ENCODE results near the gene HRH2.

HRH2 gene

GRCh38 chr5:175737481-175737880 lies 79.6 kb downstream of the HRH2 start:
- no peaks in the 10 kb centered on the region for H3K27me3 ChIP-seq (ENCODE audit: control insufficient read depth, insufficient read depth, low read length)
- H3K36me3 ChIP-seq (ENCODE audit: insufficient read depth, low read length) = no peaks in the 10 kb centered on the region
- no peaks in the 10 kb centered on the region for H3K4me1 ChIP-seq (ENCODE audit: control insufficient read depth, insufficient read depth, low read length)
- H3K4me3 ChIP-seq (ENCODE audit: low read length) = no peak overlapping the region
- H3K4me2 ChIP-seq (ENCODE audit: low read length) = no peak overlapping the region
- no peaks in the 10 kb centered on the region for H3K9me3 ChIP-seq (replicated peaks; ENCODE audit: low read length)
- no peak overlapping the region for H3K9ac ChIP-seq (ENCODE audit: low read depth, low read length)

GRCh38 chr5:175738126-175738525 lies 80.3 kb downstream of the HRH2 start:
- H3K9me3 ChIP-seq (replicated peaks; ENCODE audit: low read length) = no peaks in the 10 kb centered on the region
- H3K36me3 ChIP-seq (ENCODE audit: insufficient read depth, low read length) = no peaks in the 10 kb centered on the region
- H3K27me3 ChIP-seq (ENCODE audit: control insufficient read depth, insufficient read depth, low read length) = no peaks in the 10 kb centered on the region
- no peak overlapping the region for H3K4me3 ChIP-seq (ENCODE audit: low read length)
- no peak overlapping the region for H3K4me2 ChIP-seq (ENCODE audit: low read length)
- H3K9ac ChIP-seq (ENCODE audit: low read depth, low read length) = no peak overlapping the region
- H3K4me1 ChIP-seq (ENCODE audit: control insufficient read depth, insufficient read depth, low read length) = no peaks in the 10 kb centered on the region

GRCh38 chr5:175738602-175739133 lies 80.8 kb downstream of the HRH2 start:
- H3K9ac ChIP-seq (ENCODE audit: low read depth, low read length) = no peak overlapping the region
- H3K27me3 ChIP-seq (ENCODE audit: control insufficient read depth, insufficient read depth, low read length) = no peaks in the 10 kb centered on the region
- H3K4me2 ChIP-seq (ENCODE audit: low read length) = no peak overlapping the region
- H3K4me3 ChIP-seq (ENCODE audit: low read length) = no peak overlapping the region
- no peaks in the 10 kb centered on the region for H3K4me1 ChIP-seq (ENCODE audit: control insufficient read depth, insufficient read depth, low read length)
- H3K9me3 ChIP-seq (replicated peaks; ENCODE audit: low read length) = no peaks in the 10 kb centered on the region
- no peaks in the 10 kb centered on the region for H3K36me3 ChIP-seq (ENCODE audit: insufficient read depth, low read length)

GRCh38 chr5:175740014-175740413 lies 82.1 kb downstream of the HRH2 start:
- no peak overlapping the region for H3K4me2 ChIP-seq (ENCODE audit: low read length)
- H3K27me3 ChIP-seq (ENCODE audit: control insufficient read depth, insufficient read depth, low read length) = no peaks in the 10 kb centered on the region
- H3K9ac ChIP-seq (ENCODE audit: low read depth, low read length) = no peak overlapping the region
- no peaks in the 10 kb centered on the region for H3K4me1 ChIP-seq (ENCODE audit: control insufficient read depth, insufficient read depth, low read length)
- no peaks in the 10 kb centered on the region for H3K9me3 ChIP-seq (replicated peaks; ENCODE audit: low read length)
- no peaks in the 10 kb centered on the region for H3K36me3 ChIP-seq (ENCODE audit: insufficient read depth, low read length)
- no peak overlapping the region for H3K4me3 ChIP-seq (ENCODE audit: low read length)

- H3K9ac ChIP-seq (ENCODE audit: low read depth, low read length) = no peak overlapping the region
- no peaks in the 10 kb centered on the region for H3K27me3 ChIP-seq (ENCODE audit: control insufficient read depth, insufficient read depth, low read length)
- H3K4me3 ChIP-seq (ENCODE audit: low read length) = no peak overlapping the region
- no peaks in the 10 kb centered on the region for H3K9me3 ChIP-seq (replicated peaks; ENCODE audit: low read length)
- no peak overlapping the region for H3K4me2 ChIP-seq (ENCODE audit: low read length)
- no peaks in the 10 kb centered on the region for H3K36me3 ChIP-seq (ENCODE audit: insufficient read depth, low read length)
- H3K4me1 ChIP-seq (ENCODE audit: control insufficient read depth, insufficient read depth, low read length) = no peaks in the 10 kb centered on the region
Observed at GRCh38 chr5:175741556-175741955, 83.7 kb downstream of the HRH2 start.

- H3K9ac ChIP-seq (ENCODE audit: low read depth, low read length) = no peak overlapping the region
- H3K4me2 ChIP-seq (ENCODE audit: low read length) = no peak overlapping the region
- no peaks in the 10 kb centered on the region for H3K9me3 ChIP-seq (replicated peaks; ENCODE audit: low read length)
- H3K4me3 ChIP-seq (ENCODE audit: low read length) = no peak overlapping the region
- H3K27me3 ChIP-seq (ENCODE audit: control insufficient read depth, insufficient read depth, low read length) = no peaks in the 10 kb centered on the region
- H3K4me1 ChIP-seq (ENCODE audit: control insufficient read depth, insufficient read depth, low read length) = no peaks in the 10 kb centered on the region
- no peaks in the 10 kb centered on the region for H3K36me3 ChIP-seq (ENCODE audit: insufficient read depth, low read length)
Observed at GRCh38 chr5:175742290-175742994, 84.6 kb downstream of the HRH2 start.

- Histone ChIP-seq H3K27me3 (ENCODE audit: control insufficient read depth, insufficient read depth, low read length) (no peaks in the 10 kb centered on the region), H3K9me3 (replicated peaks; ENCODE audit: low read length) (no peaks in the 10 kb centered on the region), H3K4me3 (ENCODE audit: low read length) (no peak overlapping the region), H3K9ac (ENCODE audit: low read depth, low read length) (no peak overlapping the region), H3K4me2 (ENCODE audit: low read length) (no peak overlapping the region), H3K36me3 (ENCODE audit: insufficient read depth, low read length) (no peaks in the 10 kb centered on the region), H3K4me1 (ENCODE audit: control insufficient read depth, insufficient read depth, low read length) (no peaks in the 10 kb centered on the region)
Observed at GRCh38 chr5:175743676-175744210, 85.9 kb downstream of the HRH2 start.

GRCh38 chr5:175745210-175745609 lies 87.3 kb downstream of the HRH2 start:
- no peaks in the 10 kb centered on the region for H3K4me1 ChIP-seq (ENCODE audit: control insufficient read depth, insufficient read depth, low read length)
- H3K4me3 ChIP-seq (ENCODE audit: low read length) = no peak overlapping the region
- H3K4me2 ChIP-seq (ENCODE audit: low read length) = no peak overlapping the region
- no peaks in the 10 kb centered on the region for H3K9me3 ChIP-seq (replicated peaks; ENCODE audit: low read length)
- H3K9ac ChIP-seq (ENCODE audit: low read depth, low read length) = no peak overlapping the region
- no peaks in the 10 kb centered on the region for H3K36me3 ChIP-seq (ENCODE audit: insufficient read depth, low read length)
- H3K27me3 ChIP-seq (ENCODE audit: control insufficient read depth, insufficient read depth, low read length) = no peaks in the 10 kb centered on the region

GRCh38 chr5:175746851-175747250 lies 89.0 kb downstream of the HRH2 start:
- Histone ChIP-seq H3K9me3 (replicated peaks; ENCODE audit: low read length) (no peaks in the 10 kb centered on the region), H3K4me1 (ENCODE audit: control insufficient read depth, insufficient read depth, low read length) (no peaks in the 10 kb centered on the region), H3K4me2 (ENCODE audit: low read length) (no peak overlapping the region), H3K4me3 (ENCODE audit: low read length) (no peak overlapping the region), H3K9ac (ENCODE audit: low read depth, low read length) (no peak overlapping the region), H3K36me3 (ENCODE audit: insufficient read depth, low read length) (no peaks in the 10 kb centered on the region), H3K27me3 (ENCODE audit: control insufficient read depth, insufficient read depth, low read length) (no peaks in the 10 kb centered on the region)

- H3K4me1 ChIP-seq (ENCODE audit: control insufficient read depth, insufficient read depth, low read length) = no peaks in the 10 kb centered on the region
- no peak overlapping the region for H3K4me2 ChIP-seq (ENCODE audit: low read length)
- H3K9ac ChIP-seq (ENCODE audit: low read depth, low read length) = no peak overlapping the region
- H3K27me3 ChIP-seq (ENCODE audit: control insufficient read depth, insufficient read depth, low read length) = no peaks in the 10 kb centered on the region
- H3K9me3 ChIP-seq (replicated peaks; ENCODE audit: low read length) = no peaks in the 10 kb centered on the region
- H3K4me3 ChIP-seq (ENCODE audit: low read length) = no peak overlapping the region
- no peaks in the 10 kb centered on the region for H3K36me3 ChIP-seq (ENCODE audit: insufficient read depth, low read length)
Observed at GRCh38 chr5:175747539-175748060, 89.7 kb downstream of the HRH2 start.

GRCh38 chr5:175748650-175749049 lies 90.8 kb downstream of the HRH2 start:
- H3K4me2 ChIP-seq (ENCODE audit: low read length) = no peak overlapping the region
- H3K27me3 ChIP-seq (ENCODE audit: control insufficient read depth, insufficient read depth, low read length) = no peaks in the 10 kb centered on the region
- H3K36me3 ChIP-seq (ENCODE audit: insufficient read depth, low read length) = no peaks in the 10 kb centered on the region
- no peak overlapping the region for H3K4me3 ChIP-seq (ENCODE audit: low read length)
- H3K9ac ChIP-seq (ENCODE audit: low read depth, low read length) = no peak overlapping the region
- H3K9me3 ChIP-seq (replicated peaks; ENCODE audit: low read length) = no peaks in the 10 kb centered on the region
- H3K4me1 ChIP-seq (ENCODE audit: control insufficient read depth, insufficient read depth, low read length) = no peaks in the 10 kb centered on the region

GRCh38 chr5:175749591-175749990 lies 91.7 kb downstream of the HRH2 start:
- H3K9me3 ChIP-seq (replicated peaks; ENCODE audit: low read length) = no peaks in the 10 kb centered on the region
- no peak overlapping the region for H3K9ac ChIP-seq (ENCODE audit: low read depth, low read length)
- no peaks in the 10 kb centered on the region for H3K27me3 ChIP-seq (ENCODE audit: control insufficient read depth, insufficient read depth, low read length)
- H3K4me1 ChIP-seq (ENCODE audit: control insufficient read depth, insufficient read depth, low read length) = no peaks in the 10 kb centered on the region
- H3K36me3 ChIP-seq (ENCODE audit: insufficient read depth, low read length) = no peaks in the 10 kb centered on the region
- no peak overlapping the region for H3K4me3 ChIP-seq (ENCODE audit: low read length)
- no peak overlapping the region for H3K4me2 ChIP-seq (ENCODE audit: low read length)
